GM12875 (cell line): Measurements from ENCODE around the gene IFNA13.
"Not testable (repeated sequence)": the region's sequence is repeated elsewhere in the genome, so short reads cannot be mapped to it uniquely, and the experiment has no call there.

Source experiments
- H3K4me3 ChIP-seq: one replicate; pipeline ENCODE4 v1.5.1; 2011; ENCODE audit warnings: low read depth, low read length, control low read depth
- TF ChIP-seq, protein P1 (sequence below): IDR thresholded peaks from 2 replicates; pipeline ENCODE4 v1.5.1; 2011; ENCODE audit warnings: low read depth, mild to moderate bottlenecking, control low read depth, inconsistent platforms, low read length, moderate library complexity, borderline replicate concordance; ENCODE audit not compliant: insufficient read depth

Gene IFNA13

DNA sequence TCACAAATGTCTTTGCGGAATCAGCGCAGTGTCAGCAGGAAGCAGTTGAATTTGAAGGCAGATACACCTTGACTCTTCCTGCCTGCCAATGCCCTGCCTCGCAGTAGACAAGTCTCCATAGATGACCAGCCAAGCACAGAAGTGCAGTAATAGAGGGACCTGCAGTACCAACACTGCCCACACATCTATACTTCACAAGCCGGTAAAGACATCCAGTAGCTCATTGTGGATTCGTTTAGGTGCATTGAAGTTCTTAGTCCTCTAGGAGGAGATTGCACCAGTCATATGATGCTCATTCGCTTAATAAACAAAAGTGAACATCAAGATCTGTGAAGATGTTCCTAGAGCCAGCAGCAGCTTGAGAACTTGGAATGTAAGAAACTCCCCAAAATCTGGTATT lies 24.4 kb upstream of the IFNA13 start:
- TF ChIP-seq, protein P1, sequence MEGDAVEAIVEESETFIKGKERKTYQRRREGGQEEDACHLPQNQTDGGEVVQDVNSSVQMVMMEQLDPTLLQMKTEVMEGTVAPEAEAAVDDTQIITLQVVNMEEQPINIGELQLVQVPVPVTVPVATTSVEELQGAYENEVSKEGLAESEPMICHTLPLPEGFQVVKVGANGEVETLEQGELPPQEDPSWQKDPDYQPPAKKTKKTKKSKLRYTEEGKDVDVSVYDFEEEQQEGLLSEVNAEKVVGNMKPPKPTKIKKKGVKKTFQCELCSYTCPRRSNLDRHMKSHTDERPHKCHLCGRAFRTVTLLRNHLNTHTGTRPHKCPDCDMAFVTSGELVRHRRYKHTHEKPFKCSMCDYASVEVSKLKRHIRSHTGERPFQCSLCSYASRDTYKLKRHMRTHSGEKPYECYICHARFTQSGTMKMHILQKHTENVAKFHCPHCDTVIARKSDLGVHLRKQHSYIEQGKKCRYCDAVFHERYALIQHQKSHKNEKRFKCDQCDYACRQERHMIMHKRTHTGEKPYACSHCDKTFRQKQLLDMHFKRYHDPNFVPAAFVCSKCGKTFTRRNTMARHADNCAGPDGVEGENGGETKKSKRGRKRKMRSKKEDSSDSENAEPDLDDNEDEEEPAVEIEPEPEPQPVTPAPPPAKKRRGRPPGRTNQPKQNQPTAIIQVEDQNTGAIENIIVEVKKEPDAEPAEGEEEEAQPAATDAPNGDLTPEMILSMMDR = peak; percentile 47

DNA sequence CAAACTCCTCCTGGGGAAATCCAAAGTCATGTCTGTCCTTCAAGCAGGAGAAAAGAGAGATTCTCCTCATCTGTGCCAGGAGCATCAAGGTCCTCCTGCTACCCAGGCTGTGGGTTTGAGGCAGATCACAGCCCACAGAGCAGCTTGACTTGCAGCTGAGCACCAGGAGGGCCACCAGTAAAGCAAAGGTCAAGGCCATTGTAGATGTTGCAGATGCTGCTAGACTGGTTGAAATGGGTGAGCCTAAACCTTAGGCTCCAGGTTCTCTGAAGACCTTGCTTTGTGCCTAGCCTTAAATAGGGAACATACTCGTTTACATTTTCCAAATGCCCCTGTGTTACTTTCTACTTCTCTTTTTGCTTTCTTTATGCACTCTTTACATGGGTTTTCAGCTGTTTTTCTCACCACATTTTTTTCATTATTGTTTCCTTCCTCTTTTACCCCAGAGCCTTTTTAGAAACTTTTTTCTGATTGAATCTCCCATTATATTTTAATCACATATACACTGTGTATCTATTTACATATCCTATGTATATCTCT lies 17.3 kb upstream of the IFNA13 start, which contains the start of gene IFNA2:
TSS of gene IFNA2 (minus strand) at position 268 of the 540 bp plus-strand sequence. CDS start at position 199, 69 bp downstream.
- H3K4me3 ChIP-seq = no peak within 1 kb of the TSS
- TF ChIP-seq, protein P1 = no peak

More for the DNA sequence above, 24.4 kb upstream of the IFNA13 start:
- H3K4me3 ChIP-seq = no peak overlapping the region

DNA sequence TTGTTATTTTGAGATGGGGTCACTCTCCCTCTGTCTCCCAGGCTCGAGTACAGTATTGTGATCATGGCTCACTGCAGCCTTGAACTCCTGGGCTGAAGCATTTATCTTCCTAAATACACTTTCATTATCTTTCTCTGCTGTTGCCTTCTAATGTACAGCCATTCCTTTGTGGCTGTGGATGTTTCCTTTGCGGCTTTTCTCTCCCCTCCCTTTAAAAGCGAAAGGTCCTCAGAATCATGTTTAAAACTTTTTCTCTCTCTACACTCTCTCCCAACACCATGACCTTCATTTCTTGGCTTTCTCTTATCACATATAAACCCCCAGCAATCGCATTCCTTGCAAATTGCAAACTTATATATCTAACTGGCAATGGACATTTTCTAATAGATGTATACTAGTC lies 15.8 kb upstream of the IFNA13 start:
- TF ChIP-seq, protein P1 = no peak
- H3K4me3 ChIP-seq = no peak overlapping the region

DNA sequence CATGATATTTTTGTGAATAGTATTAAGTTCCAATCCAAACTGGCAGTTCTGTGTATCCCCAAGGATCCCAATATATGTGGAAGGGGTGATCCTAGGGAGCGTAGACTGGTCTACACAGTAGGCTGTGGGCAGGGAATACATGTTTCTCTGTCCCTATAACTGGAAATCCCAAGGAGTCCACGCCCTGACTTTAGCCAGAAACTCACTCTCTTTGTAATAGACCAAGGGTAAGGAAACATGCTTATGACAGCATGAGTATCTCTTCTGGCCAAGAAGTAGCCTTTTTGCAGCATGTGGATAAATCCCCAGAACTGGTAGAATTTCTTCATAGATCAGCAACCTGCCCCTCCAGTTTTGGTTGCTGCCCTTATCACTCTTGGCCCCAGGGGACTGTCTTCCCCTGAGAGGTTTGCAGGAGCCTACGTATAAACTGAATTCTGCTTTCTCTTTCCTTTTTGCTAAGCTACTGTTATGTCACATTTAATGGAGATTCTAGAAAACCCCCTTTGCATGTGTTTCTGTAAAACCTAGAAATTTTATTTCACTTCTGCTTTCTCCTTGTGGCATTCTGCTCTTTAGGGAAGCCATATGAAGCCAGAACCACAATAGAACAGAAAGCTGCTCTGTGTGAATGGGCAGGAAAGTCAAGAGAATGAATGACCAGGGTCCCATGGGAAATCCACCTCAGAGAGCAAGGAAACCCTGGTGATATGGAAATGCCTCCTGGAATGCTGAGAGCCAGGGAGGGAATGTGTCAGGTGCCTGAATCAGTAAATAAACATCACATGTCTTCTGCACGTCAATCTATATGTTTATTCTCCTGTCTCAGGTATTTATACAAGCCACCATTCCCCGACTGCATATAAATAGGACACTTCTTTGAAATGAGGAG lies 13.8 kb upstream of the IFNA13 start:
- TF ChIP-seq, protein P1 = no peak
- H3K4me3 ChIP-seq = peak overlapping the region; percentile 15

DNA sequence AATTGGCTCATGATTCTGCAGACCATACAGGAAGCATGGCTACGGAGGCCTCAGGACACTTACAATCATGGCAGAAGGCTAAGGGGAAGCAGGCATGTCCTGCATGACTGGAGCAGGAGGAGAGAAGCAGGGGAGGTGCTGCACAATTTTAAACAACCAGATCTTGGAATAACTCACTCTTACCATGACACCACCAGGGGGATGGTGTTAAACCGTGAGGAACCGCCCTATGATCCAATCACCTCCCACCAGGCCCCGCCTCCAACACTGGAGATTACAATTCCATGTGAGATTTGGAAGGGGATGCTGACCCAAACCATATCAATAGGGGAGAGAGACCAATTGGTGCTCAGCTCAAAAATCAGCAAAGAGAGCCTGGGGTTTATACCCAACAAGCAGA lies 3.6 kb upstream of the IFNA13 start:
- not testable (repeated sequence) for H3K4me3 ChIP-seq

DNA sequence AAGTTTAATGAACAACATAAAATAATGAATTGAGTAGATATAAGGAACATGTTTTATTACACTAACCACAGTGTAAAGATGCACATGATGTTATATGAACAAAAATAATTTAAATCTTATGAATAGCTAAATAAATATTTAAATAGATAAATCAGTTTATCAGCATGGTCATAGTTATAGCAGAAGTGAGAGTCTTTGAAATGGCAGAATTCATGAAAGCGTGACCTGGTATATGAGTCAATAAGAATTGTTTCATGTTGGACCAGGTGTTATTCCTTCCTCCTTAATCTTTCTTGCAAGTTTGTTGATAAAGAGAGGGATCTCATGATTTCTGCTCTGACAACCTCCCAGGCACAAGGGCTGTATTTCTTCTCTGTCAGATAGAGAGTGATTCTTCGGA lies 688 bp downstream of the IFNA13 start:
- not testable (repeated sequence) for H3K4me3 ChIP-seq

DNA sequence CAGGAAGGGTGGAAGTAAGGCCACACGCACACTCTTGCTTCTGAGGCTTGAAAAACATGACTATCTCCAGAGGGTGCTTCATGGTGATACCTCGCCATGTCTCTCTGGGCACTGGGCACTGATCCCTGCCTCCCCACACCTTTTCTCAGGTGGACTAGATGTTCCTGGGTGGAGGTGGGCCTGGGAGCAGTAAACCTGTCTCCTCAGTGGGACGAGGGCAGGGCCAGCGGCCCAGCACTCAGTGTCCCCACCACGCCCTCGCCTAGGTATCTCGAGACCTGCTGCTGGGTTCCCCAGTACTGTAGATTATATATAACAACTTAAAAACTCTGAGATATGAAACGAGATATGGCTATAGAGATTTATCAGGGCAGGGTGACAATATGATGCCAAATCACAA lies 5.6 kb downstream of the IFNA13 start:
- TF ChIP-seq, protein P1 = no peak
- no peak overlapping the region for H3K4me3 ChIP-seq

DNA sequence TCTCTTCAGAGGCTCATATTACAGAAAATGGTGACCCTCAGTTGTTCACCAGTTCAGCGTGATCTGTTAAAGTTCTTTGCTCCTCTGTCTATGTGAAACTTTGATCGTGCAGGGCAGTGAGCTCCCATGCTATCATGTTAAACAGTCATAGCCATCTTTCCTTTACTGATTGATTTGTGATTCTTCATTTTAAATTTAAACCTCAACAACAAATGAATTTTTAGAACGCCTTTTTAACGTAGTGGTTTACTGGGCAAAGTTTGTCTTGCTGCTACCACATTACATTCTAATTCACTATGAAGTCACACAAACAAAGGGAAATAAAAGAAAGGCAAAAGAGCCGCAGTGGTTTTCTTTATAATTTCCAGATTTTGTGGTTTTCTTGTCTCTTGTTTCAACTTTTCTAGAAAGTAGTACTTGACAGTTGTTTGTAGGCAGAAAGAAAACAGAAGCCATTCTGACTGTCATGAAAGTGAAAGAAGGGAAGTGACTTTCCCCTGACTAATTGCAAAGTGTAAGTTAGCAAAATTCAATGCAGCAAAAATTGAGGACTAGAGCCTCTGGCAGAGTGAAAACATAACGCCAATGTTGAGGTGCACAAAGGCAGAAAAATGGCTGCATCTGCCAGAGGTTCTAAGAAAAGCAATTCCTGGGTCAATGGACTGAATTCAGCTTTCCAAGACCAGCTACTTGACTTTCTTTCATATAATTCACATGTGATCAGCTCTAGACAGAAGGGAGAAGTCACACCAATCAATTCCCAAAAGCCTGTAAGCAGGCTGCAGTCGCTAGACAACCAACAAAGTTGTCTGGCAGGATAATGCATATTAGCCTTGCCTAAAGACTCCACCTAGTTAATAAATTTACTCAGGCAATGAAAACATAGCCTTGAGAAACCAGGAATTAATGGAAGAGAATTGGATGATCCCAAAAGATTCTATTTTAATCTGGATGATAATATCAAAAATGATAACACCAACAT lies 10.1 kb downstream of the IFNA13 start:
- no peak overlapping the region for H3K4me3 ChIP-seq
- TF ChIP-seq, protein P1 = no peak
